Activated CD4-positive, alpha-beta T cell treated with anti-CD3 and anti-CD28 coated beads, Interleukin-10, Interleukin-2, amounts not matched to agents 100 ng/mL and 50 ng/mL, durations not matched to agents 16 hours and 8 hours (primary cell): ENCODE measurements around the gene CARD19.
A peak's percentile ranks its signal among the peaks of the same experiment; 100 is the strongest.
"Not testable (repeated sequence)": the region's sequence is repeated elsewhere in the genome, so short reads cannot be mapped to it uniquely, and the experiment has no call there.

Experiments
- DNase-seq: peaks from one replicate; pipeline ENCODE4 v3.0.0-alpha.2; 2020

The CARD19 gene

GRCh38 chr9:93107825-93108161, 11.8 kb downstream of the CARD19 start:
- DNase-seq: no peak

- DNase-seq: peak; percentile 90
These were observed 12.4 kb downstream of the CARD19 start for GRCh38 chr9:93108291-93109041.

GRCh38 chr9:93110311-93110855, 14.4 kb downstream of the CARD19 start:
- no peak for DNase-seq

DNA sequence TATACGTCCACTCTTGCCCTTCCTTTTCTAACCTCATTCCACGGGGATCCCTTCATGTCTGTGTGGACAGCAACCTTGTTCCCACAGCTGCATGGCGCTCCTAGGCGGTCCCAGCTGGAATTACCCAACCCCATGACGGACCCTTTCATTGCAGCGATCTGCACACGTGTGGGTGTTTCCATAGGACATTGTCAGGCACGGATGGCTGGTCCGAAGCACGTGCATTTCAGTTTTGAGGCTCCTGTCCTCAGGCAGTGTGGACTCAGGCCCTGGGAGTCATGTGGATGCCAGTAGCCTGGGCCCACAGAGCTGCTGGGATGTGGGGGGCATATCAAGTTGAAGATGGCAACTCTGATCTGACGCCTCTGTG, 15.0 kb downstream of the CARD19 start:
- no peak for DNase-seq

- DNase-seq: peak; percentile 77
These were observed 15.5 kb downstream of the CARD19 start for GRCh38 chr9:93111371-93112115.

- no peak for DNase-seq
These were observed 16.3 kb downstream of the CARD19 start for GRCh38 chr9:93112116-93112863.

DNA sequence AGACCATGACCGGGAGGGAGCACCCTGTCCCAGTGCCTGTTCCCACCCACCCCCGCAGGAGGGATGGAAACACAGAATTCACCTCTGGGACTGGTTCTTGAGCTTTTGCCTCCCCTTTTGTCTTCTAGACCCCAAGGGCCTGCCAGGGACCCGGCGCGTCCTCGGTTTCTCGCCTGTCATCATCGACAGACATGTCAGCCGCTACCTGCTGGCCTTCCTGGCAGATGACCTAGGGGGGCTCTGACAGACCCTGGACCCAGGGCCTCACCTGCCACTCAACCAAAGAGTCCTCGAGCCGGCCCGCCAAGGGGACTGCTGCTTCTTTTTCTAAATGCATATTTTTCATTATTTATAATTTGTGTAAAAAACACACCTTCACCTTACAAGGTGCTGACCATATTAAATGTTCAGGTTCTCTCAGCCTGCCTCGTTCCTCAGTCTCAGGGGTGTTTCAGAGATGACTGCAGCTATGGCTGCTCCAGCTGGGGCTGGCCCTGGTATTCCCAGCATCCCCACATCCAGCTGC, 16.9 kb downstream of the CARD19 start:
- DNase-seq: no peak

GRCh38 chr9:93114169-93114983, 18.4 kb downstream of the CARD19 start:
- no peak for DNase-seq

DNA sequence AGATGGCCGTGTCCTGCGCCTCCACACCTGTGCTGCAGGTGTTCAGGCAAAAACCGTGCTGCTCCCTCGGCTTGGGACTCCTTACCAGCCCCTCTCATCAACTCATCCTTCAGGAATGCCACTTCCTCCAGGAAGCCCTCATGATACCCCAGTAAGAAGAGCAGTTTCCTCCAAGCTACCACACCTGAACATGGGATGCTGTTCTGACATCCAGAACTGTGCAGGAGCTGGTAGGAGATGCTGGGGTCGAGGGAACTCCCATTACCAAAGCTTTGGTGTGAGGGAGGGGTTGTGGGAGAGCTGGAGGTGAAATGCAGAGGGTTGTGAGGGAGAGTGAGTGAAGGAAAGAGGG, 18.9 kb downstream of the CARD19 start:
- no peak for DNase-seq

- DNase-seq: no peak
These were observed 19.6 kb downstream of the CARD19 start for GRCh38 chr9:93115486-93116071.

DNA sequence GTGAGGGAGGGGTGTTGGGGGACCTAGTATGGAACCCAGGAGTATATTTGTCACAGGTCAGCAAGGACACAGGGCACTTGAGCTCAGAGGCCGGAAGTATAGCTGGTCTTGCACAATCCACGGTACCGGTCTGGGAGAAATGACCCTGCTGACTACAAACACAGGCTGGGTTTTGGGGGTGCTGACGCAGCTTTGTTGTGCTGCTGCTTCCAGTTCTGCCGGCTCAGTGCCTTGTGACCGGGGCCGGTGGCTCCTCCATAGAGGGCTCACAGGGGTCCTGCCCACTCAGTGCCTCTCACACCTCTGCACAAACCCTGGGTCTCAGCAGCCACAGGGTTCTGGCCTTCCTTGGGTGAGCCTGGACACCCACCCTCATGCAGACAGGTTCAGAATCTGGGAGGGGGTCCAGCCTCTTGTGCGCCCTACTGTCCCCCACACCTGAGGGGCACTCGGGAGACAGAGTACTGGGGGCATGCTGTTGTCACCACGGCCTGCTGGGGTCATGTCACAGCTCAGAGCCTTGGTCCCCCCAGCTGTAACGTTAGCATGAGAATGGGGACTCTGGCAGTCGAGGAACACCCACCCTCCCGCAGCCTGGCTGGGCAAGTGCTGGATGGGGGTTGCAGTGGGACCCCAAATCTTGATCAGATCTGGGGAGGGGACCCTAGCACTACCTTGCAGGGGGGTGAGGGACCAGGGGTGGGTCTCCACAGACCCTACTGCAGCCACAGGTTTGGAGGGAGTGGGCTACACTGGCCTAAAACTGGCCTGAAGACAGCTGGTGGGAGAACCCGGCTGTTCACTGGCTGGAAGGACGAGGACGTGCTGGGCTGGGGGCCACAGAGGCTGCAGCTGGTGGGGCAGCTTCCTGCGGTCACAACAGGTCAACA, 20.3 kb downstream of the CARD19 start:
- DNase-seq: no peak

- DNase-seq: not testable (repeated sequence)
These were observed 21.5 kb downstream of the CARD19 start for GRCh38 chr9:93117521-93117920.

DNA sequence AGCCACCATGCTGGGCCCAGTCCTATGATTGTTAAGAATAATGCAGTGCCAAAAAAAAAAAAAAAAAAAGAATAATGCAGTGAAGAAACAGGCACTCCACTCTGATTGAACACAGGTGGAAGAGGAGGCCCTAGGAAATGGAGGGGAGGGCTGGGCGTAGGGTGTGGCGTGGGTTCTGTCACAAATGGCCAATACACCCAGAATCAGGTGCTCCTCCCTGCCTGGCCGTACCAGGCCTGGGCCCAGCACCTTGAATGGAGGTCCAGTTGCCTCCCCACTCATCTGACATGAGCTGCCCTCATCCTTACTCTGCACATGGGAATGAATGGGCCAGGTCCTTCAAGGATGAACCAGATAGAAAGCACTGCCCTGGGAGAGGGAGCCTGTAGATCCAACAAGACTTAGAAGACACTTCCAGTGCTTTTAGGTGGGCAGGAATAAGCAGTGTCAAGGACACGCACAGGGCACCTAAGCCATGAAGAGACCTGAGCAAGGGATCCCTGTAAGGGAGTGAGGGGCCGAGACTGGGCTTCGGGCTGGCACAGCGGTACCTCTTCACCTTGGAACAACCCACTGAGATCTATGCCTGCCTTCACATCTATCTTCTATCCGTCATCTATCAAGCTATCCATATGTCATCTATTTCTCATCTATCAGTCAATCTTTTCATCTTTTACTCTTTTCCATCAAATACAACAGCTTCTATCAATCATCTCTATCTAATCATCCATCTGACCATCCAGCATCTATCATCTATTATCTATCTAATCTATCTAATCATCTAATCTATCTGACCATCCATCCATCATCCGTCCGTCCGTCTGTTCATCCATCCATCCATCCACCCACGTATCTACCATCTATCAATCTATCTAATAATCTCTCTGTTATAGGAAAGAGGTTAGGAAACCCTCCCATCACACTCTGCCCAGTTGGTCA, 22.2 kb downstream of the CARD19 start:
- no peak for DNase-seq

DNA sequence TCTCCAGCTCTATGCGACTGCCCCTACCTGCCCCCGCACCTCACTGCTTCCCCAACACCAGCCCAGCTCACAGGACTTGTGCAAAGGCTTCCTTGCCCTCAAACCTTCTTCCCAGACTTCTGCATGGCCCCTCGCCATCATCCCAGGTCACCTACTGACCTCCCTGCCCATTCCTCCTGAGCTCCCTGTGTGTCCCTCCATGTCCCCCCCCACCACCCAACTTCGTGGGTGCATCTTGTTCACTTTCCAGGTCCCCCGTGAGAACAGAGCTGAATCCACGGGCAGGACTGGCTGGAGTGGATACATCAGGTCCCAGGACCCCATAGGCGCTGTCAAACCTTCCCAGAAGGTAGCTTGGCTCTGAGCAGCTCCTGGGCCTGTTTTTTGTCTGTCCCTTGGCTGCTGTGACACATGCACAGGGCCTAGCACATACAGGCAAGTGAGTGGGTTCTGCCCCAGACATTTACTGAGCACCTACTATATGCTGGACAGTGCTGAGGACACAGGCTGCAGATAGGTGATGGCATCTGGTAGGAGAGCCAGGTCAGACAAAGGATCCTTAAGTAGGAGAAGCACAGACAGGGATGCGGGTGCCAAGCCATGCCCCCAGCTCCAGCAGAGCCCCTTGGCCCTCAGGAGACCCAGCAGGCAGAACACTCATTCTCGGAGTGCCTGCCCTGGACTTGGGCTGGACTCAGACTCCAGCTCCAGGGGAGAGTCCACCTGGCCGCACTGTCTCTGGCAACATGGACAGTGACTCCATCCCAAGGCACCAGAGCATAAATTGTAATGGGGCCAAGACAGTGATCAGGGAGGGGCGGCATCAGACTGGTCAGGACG, 23.1 kb downstream of the CARD19 start:
- no peak for DNase-seq

- DNase-seq: no peak
These were observed 23.6 kb downstream of the CARD19 start for GRCh38 chr9:93119703-93119952.

DNA sequence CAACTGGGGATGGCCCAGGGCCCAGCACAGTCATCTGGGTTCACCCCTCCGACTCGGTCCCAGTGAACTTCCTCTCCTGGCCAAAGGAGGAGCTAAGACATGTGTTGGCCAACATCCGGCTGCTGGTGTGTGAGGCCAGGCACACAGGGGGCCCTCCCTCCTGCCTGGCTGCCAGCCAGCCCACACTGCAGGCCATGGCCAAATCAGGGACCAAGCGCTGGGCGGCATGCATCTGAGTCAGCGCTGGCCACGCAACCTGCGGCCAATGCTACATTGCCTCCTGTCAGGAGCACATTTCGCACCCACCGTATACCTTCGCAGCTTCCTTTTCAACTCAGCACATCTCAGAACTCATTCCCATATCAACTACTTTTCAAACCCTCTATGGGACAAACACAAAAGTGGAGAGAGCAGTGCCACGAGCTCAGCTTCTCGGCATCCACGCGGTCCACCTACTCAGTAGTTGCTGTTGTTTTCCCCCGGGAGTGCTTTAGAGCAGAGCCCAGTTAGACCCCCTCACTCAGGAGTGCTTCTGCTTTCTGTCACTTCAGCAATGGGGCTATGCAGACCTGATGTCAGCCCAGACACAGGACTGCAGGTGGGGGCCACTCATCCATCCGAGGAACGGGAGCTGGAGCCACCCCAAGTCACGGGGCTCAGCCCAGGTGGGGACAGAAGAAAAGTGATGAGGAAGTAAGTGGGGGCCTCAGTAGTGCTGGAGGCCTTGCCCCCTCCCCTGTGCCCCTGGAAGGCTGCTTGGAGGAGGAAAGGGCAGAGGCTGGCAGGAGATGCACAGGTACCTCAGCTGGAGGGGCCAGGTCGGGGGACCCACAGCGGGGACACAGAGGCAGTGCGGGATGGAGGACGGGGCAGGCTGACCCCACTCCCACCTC, 24.2 kb downstream of the CARD19 start:
- DNase-seq: peak; percentile 65

DNA sequence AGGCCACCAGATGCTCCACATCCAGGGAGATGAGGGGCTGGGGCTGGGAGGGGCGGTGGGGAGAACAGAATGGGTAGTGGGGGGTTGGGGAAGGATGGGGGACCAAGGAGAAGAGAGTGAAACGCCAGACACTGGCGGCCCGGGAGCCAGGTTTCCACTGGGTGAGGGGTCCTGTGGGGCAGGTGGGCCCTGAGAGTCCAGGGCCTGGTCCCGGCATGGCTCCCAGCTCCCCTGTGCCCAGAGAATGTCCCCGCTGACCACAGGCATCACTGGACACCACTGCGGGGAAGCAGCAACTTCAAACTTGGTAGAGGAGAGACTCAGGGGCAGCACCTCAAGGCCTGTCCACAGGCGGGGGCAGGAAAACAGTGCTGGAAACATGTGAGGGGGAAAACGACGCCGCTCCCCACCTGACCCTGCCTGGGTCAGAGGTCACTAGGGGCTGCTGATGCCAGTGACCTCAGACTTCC, 24.9 kb downstream of the CARD19 start:
- DNase-seq: no peak
